Measurements from ENCODE around the gene CNTN2.

The CNTN2 gene

DNA sequence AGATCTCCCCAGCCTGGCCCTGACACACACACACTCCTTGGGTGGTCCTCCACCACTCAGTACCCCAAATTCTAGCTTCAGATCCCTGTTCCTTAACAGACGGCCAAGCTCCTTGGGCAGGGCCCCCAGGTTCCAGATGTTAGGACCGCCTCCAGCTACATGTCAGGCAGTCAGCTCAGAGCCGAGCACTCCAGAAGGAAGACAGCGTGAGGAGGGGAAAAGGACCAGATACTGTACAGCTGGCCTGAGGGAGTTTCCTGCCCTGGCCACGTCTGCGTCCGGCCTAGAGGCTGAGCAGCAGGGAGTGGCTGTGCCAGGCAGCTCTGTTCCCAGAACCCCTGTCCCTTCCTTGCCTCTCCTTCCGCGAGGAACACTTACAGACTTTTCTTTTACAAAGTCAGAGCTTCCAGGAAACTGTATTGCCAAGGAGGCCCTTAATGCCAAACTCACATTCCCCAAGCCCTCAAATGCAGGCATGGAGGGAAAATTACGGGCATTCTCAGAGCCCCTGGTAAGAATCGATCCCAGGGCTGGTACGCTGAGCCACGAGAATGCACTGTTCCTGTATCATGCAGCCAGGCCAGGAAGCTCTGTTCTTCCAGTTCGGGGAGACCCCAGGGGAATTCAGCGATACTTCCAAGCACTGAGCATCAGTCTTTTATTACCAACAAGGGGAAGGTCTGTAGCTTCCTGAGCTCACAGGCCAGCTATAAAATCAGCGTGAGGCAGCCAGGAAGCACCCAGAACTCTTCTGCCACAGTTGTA, 45.2 kb upstream of the CNTN2 start:
- Histone ChIP-seq H3K18ac (ENCODE audit: low read depth in 1 of 2, low read length in 2 of 2) (no peak overlapping the region), H3K4ac (ENCODE audit: low read depth in 1 of 2, low read length in 2 of 2) (no peak overlapping the region), H3K27me3 (ENCODE audit: control insufficient read depth in 1 of 2, insufficient read depth in 1 of 2, low read length in 2 of 2) (peaks cover 0 to 43% of the 10 kb centered on the region in 2 experiments), H3K9ac (ENCODE audit: low read length) (peak overlapping the region; percentile 33), H2BK120ac (ENCODE audit: low read depth, low read length) (no peak overlapping the region), H2BK12ac (ENCODE audit: low read length in 2 of 2) (no peak overlapping the region), H3K79me1 (replicated peaks; ENCODE audit: low read length, poor library complexity, severe bottlenecking) (no peaks in the 10 kb centered on the region), H4K8ac (ENCODE audit: low read length) (no peak overlapping the region), H3K4me2 (ENCODE audit: low read length, poor library complexity, severe bottlenecking) (no peak overlapping the region), H3K36me3 (ENCODE audit: control insufficient read depth in 1 of 2, insufficient read depth in 2 of 2, low read depth in 1 of 2, low read length in 2 of 2) (peaks cover 0 to 47% of the 10 kb centered on the region in 2 experiments), H3K4me1 (ENCODE audit: control insufficient read depth, insufficient read depth, low read depth, low read length) (peaks cover 3% of the 10 kb centered on the region), H4K91ac (ENCODE audit: low read length) (no peak overlapping the region), H3K4me3 (ENCODE audit: insufficient read depth in 1 of 2, low read depth in 1 of 2, low read length in 2 of 2) (no peak overlapping the region), H3K27ac (ENCODE audit: low read length, poor library complexity, severe bottlenecking) (no peak overlapping the region), H2BK15ac (ENCODE audit: low read depth, poor library complexity, severe bottlenecking) (no peak overlapping the region), H2BK5ac (ENCODE audit: low read depth, low read length, poor library complexity, severe bottlenecking) (no peak overlapping the region), H3K9me3 (ENCODE audit: control insufficient read depth, low read length) (no peaks in the 10 kb centered on the region), H3K14ac (ENCODE audit: low read length in 2 of 2) (no peak overlapping the region), H2AFZ (ENCODE audit: low read depth, low read length) (no peak overlapping the region), H3K23ac (ENCODE audit: low read length in 2 of 2) (no peak overlapping the region), H2AK5ac (ENCODE audit: low read length, severe bottlenecking) (no peak overlapping the region)
- no peak for DNase-seq
- WGBS = 54% methylated on average over 16 of the region's 16 CpGs

DNA sequence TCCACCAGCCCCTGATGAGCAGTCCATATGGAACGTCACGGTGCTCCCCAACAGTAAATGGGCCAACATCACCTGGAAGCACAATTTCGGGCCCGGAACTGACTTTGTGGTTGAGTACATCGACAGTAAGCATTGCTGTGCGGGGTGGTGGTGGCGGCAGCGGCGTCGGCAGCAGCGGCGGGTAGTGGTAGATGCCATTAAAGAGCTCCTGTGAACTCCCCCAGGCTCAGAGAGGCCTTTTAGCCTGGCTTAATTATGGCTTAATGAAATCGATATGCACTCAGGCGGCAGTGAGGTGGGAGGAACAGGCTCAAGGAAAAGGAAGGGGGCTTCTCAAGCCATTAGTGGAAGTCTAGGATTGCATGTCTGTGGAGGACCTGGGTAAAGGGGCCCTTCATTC, 41.9 kb upstream of the CNTN2 start:
- WGBS = 96% methylated on average over 14 of the region's 14 CpGs
- Histone ChIP-seq H3K23ac (ENCODE audit: low read length in 2 of 2) (no peak overlapping the region), H3K36me3 (ENCODE audit: control insufficient read depth in 1 of 2, insufficient read depth in 2 of 2, low read depth in 1 of 2, low read length in 2 of 2) (peaks cover 0 to 48% of the 10 kb centered on the region in 2 experiments), H4K91ac (ENCODE audit: low read length) (no peak overlapping the region), H2BK120ac (ENCODE audit: low read depth, low read length) (no peak overlapping the region), H3K4me1 (ENCODE audit: control insufficient read depth, insufficient read depth, low read depth, low read length) (peaks cover 3% of the 10 kb centered on the region), H3K27me3 (ENCODE audit: control insufficient read depth in 1 of 2, insufficient read depth in 1 of 2, low read length in 2 of 2) (peaks cover 0 to 65% of the 10 kb centered on the region in 2 experiments), H2AFZ (ENCODE audit: low read depth, low read length) (no peak overlapping the region), H3K4ac (ENCODE audit: low read depth in 1 of 2, low read length in 2 of 2) (no peak overlapping the region), H4K8ac (ENCODE audit: low read length) (no peak overlapping the region), H3K27ac (ENCODE audit: low read length, poor library complexity, severe bottlenecking) (no peak overlapping the region), H2BK5ac (ENCODE audit: low read depth, low read length, poor library complexity, severe bottlenecking) (no peak overlapping the region), H3K14ac (ENCODE audit: low read length in 2 of 2) (no peak overlapping the region), H3K9me3 (ENCODE audit: control insufficient read depth, low read length) (no peaks in the 10 kb centered on the region), H3K4me2 (ENCODE audit: low read length, poor library complexity, severe bottlenecking) (no peak overlapping the region), H2BK15ac (ENCODE audit: low read depth, poor library complexity, severe bottlenecking) (no peak overlapping the region), H3K9ac (ENCODE audit: low read length) (no peak overlapping the region), H2AK5ac (ENCODE audit: low read length, severe bottlenecking) (no peak overlapping the region), H2BK12ac (ENCODE audit: low read length in 2 of 2) (no peak overlapping the region), H3K4me3 (ENCODE audit: insufficient read depth in 1 of 2, low read depth in 1 of 2, low read length in 2 of 2) (no peak overlapping the region), H3K18ac (ENCODE audit: low read depth in 1 of 2, low read length in 2 of 2) (no peak overlapping the region), H3K79me1 (replicated peaks; ENCODE audit: low read length, poor library complexity, severe bottlenecking) (no peaks in the 10 kb centered on the region)
- no peak for DNase-seq

- Histone ChIP-seq H4K8ac (ENCODE audit: low read length) (no peak overlapping the region), H3K9ac (ENCODE audit: low read length) (no peak overlapping the region), H2BK120ac (ENCODE audit: low read depth, low read length) (no peak overlapping the region), H2AK5ac (ENCODE audit: low read length, severe bottlenecking) (no peak overlapping the region), H4K91ac (ENCODE audit: low read length) (no peak overlapping the region), H2BK5ac (ENCODE audit: low read depth, low read length, poor library complexity, severe bottlenecking) (no peak overlapping the region), H3K27me3 (ENCODE audit: control insufficient read depth in 1 of 2, insufficient read depth in 1 of 2, low read length in 2 of 2) (peaks cover 0 to 62% of the 10 kb centered on the region in 2 experiments), H3K4me1 (ENCODE audit: control insufficient read depth, insufficient read depth, low read depth, low read length) (no peaks in the 10 kb centered on the region), H3K9me3 (ENCODE audit: control insufficient read depth, low read length) (no peaks in the 10 kb centered on the region), H3K4ac (ENCODE audit: low read depth in 1 of 2, low read length in 2 of 2) (no peak overlapping the region), H3K4me2 (ENCODE audit: low read length, poor library complexity, severe bottlenecking) (no peak overlapping the region), H3K4me3 (ENCODE audit: insufficient read depth in 1 of 2, low read depth in 1 of 2, low read length in 2 of 2) (no peak overlapping the region), H2AFZ (ENCODE audit: low read depth, low read length) (no peak overlapping the region), H2BK12ac (ENCODE audit: low read length in 2 of 2) (no peak overlapping the region), H3K79me1 (replicated peaks; ENCODE audit: low read length, poor library complexity, severe bottlenecking) (no peaks in the 10 kb centered on the region), H2BK15ac (ENCODE audit: low read depth, poor library complexity, severe bottlenecking) (no peak overlapping the region), H3K23ac (ENCODE audit: low read length in 2 of 2) (no peak overlapping the region), H3K36me3 (ENCODE audit: control insufficient read depth in 1 of 2, insufficient read depth in 2 of 2, low read depth in 1 of 2, low read length in 2 of 2) (peaks cover 0 to 46% of the 10 kb centered on the region in 2 experiments), H3K27ac (ENCODE audit: low read length, poor library complexity, severe bottlenecking) (no peak overlapping the region), H3K14ac (ENCODE audit: low read length in 2 of 2) (no peak overlapping the region), H3K18ac (ENCODE audit: low read depth in 1 of 2, low read length in 2 of 2) (no peak overlapping the region)
- WGBS = 68% methylated on average over 7 of the region's 7 CpGs
- DNase-seq = no peak
These were observed 40.3 kb upstream of the CNTN2 start for GRCh38 chr1:205002705-205003104.

GRCh38 chr1:205003358-205004131, 39.5 kb upstream of the CNTN2 start:
- H4K91ac ChIP-seq (ENCODE audit: low read length) = no peak overlapping the region
- H3K9me3 ChIP-seq (ENCODE audit: control insufficient read depth, low read length) = no peaks in the 10 kb centered on the region
- H3K4me3 ChIP-seq (ENCODE audit: insufficient read depth in 1 of 2, low read depth in 1 of 2, low read length in 2 of 2) = no peak overlapping the region
- H3K36me3 ChIP-seq (ENCODE audit: control insufficient read depth in 1 of 2, insufficient read depth in 2 of 2, low read depth in 1 of 2, low read length in 2 of 2) = peaks cover 0 to 46% of the 10 kb centered on the region in 2 experiments
- DNase-seq = no peak
- no peak overlapping the region for H2BK120ac ChIP-seq (ENCODE audit: low read depth, low read length)
- H3K4ac ChIP-seq (ENCODE audit: low read depth in 1 of 2, low read length in 2 of 2) = no peak overlapping the region
- H3K14ac ChIP-seq (ENCODE audit: low read length in 2 of 2) = no peak overlapping the region
- H2AK5ac ChIP-seq (ENCODE audit: low read length, severe bottlenecking) = no peak overlapping the region
- no peak overlapping the region for H3K27ac ChIP-seq (ENCODE audit: low read length, poor library complexity, severe bottlenecking)
- H3K27me3 ChIP-seq (ENCODE audit: control insufficient read depth in 1 of 2, insufficient read depth in 1 of 2, low read length in 2 of 2) = peaks cover 0 to 62% of the 10 kb centered on the region in 2 experiments
- no peak overlapping the region for H2AFZ ChIP-seq (ENCODE audit: low read depth, low read length)
- H3K23ac ChIP-seq (ENCODE audit: low read length in 2 of 2) = no peak overlapping the region
- no peaks in the 10 kb centered on the region for H3K79me1 ChIP-seq (replicated peaks; ENCODE audit: low read length, poor library complexity, severe bottlenecking)
- no peak overlapping the region for H3K18ac ChIP-seq (ENCODE audit: low read depth in 1 of 2, low read length in 2 of 2)
- H3K4me1 ChIP-seq (ENCODE audit: control insufficient read depth, insufficient read depth, low read depth, low read length) = no peaks in the 10 kb centered on the region
- H2BK12ac ChIP-seq (ENCODE audit: low read length in 2 of 2) = no peak overlapping the region
- no peak overlapping the region for H2BK5ac ChIP-seq (ENCODE audit: low read depth, low read length, poor library complexity, severe bottlenecking)
- WGBS = 65% methylated on average over 10 of the region's 10 CpGs
- H3K4me2 ChIP-seq (ENCODE audit: low read length, poor library complexity, severe bottlenecking) = no peak overlapping the region
- no peak overlapping the region for H3K9ac ChIP-seq (ENCODE audit: low read length)
- no peak overlapping the region for H4K8ac ChIP-seq (ENCODE audit: low read length)
- H2BK15ac ChIP-seq (ENCODE audit: low read depth, poor library complexity, severe bottlenecking) = no peak overlapping the region
